ENCODE data around the gene SBF2. TPM values are rescaled to one million over a fixed set of nuclear protein-coding genes. Genes with fewer than 3 reads are reported as not detected.

The SBF2 gene
- total and polyA plus RNA-seq, 2 donors (not counting 1 experiment from before 2014, with no cell fraction given) = 5.6 to 17.7 TPM

DNA sequence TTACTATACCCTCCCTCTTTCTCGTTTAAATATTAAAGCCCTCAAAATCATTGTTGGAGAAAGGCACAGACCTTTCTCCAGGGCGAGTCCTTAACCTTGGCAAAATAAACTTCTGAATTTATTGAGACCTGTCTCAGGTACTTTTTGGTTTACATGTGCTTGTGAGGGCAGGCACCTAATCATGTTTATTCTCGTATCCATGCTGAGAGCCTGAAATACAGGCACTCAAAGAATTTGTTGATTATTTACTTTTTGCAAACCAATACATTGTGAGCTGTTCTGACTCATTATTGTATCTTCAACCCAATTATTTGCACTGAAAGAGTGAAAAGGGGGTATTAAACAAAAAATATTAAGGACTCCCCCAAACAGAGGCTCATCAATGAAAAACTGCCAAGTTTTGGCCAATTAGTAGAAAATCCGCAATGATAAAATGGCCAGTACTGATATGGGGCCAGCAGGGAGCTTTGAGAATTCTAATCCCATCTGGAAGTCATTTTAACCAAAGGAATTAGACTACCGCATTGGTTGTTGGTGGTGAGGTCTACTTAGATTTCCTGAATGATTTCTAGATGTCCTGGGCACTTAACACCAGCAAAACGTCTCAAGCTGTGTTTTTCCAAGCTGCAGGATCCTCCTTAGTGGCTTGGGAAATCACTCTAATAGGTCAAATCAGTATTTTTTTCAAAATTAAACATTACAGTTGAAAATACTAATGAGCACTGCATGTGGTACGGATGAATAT is 472.8 kb downstream of the SBF2 start:
- TF ChIP-seq, protein P1, sequence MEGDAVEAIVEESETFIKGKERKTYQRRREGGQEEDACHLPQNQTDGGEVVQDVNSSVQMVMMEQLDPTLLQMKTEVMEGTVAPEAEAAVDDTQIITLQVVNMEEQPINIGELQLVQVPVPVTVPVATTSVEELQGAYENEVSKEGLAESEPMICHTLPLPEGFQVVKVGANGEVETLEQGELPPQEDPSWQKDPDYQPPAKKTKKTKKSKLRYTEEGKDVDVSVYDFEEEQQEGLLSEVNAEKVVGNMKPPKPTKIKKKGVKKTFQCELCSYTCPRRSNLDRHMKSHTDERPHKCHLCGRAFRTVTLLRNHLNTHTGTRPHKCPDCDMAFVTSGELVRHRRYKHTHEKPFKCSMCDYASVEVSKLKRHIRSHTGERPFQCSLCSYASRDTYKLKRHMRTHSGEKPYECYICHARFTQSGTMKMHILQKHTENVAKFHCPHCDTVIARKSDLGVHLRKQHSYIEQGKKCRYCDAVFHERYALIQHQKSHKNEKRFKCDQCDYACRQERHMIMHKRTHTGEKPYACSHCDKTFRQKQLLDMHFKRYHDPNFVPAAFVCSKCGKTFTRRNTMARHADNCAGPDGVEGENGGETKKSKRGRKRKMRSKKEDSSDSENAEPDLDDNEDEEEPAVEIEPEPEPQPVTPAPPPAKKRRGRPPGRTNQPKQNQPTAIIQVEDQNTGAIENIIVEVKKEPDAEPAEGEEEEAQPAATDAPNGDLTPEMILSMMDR (IDR thresholded peaks at IDR 0.05) = no peak
- no peak for TF ChIP-seq EZH2 (IDR thresholded peaks at IDR 0.05; ENCODE audit: borderline replicate concordance, insufficient read depth, low read depth, low read length, poor library complexity, severe bottlenecking)
- ChIA-PET CTCF (interaction anchor here (1.1 kb wide), 1 partner anchor 20 kb away, joined by 3 read pairs; no protein-coding TSS in a partner anchor), POLR2A (no interaction called here)
- H3K9me3 ChIP-seq (ENCODE audit: control extremely low read depth in 1 of 3, control insufficient read depth in 2 of 3, insufficient read depth in 1 of 3, low read length in 2 of 3) = no peaks in the 10 kb centered on the region
- H3K27ac ChIP-seq (ENCODE audit: low read length in 2 of 2) = no peak overlapping the region
- no peaks in the 10 kb centered on the region for H3K36me3 ChIP-seq (replicated peaks in 1 of 2; ENCODE audit: control extremely low read depth in 1 of 2, control insufficient read depth in 1 of 2, extremely low read depth in 1 of 2, insufficient read depth in 2 of 2, low read length in 1 of 2)
- no peak overlapping the region for H3K4me2 ChIP-seq (replicated peaks; ENCODE audit: low read depth, low read length, poor library complexity, severe bottlenecking)
- no peaks in the 10 kb centered on the region for H3K27me3 ChIP-seq (replicated peaks in 1 of 4; ENCODE audit: control extremely low read depth in 1 of 4, control insufficient read depth in 3 of 4, insufficient read depth in 4 of 4, low read length in 3 of 4)
- Mint-ChIP-seq H3K9me3 (ENCODE audit: insufficient read depth) (no peaks in the 10 kb centered on the region), H3K4me3 (no peak overlapping the region), H3K4me1 (no peaks in the 10 kb centered on the region), H3K27me3 (no peaks in the 10 kb centered on the region), H3K27ac (no peak overlapping the region)
- H3K9ac ChIP-seq (ENCODE audit: low read length) = no peak overlapping the region
- H3K4me1 ChIP-seq (ENCODE audit: control insufficient read depth in 2 of 2, insufficient read depth in 2 of 2, low read length in 2 of 2) = no peaks in the 10 kb centered on the region
- H3K4me3 ChIP-seq (ENCODE audit: control extremely low read depth in 1 of 5, extremely low read depth in 1 of 5, insufficient read depth in 1 of 5, low read depth in 2 of 5, low read length in 4 of 5) = no peak overlapping the region
- H4K20me1 ChIP-seq (ENCODE audit: control insufficient read depth, insufficient read depth, low read length, poor library complexity, severe bottlenecking) = no peaks in the 10 kb centered on the region
- 100% methylated on average over 1 of the region's 7 CpGs for WGBS (ENCODE audit: insufficient coverage)
- DNase-seq = no peak
- intact Hi-C loops (cut with micrococcal nuclease) = no loop called here
- ATAC-seq (ENCODE audit: low read depth) = no peak
- H3K79me2 ChIP-seq (ENCODE audit: control insufficient read depth, insufficient read depth, low read length) = no peaks in the 10 kb centered on the region
- no peak overlapping the region for H2AFZ ChIP-seq (ENCODE audit: insufficient read depth, low read depth, low read length, poor library complexity, severe bottlenecking)

DNA sequence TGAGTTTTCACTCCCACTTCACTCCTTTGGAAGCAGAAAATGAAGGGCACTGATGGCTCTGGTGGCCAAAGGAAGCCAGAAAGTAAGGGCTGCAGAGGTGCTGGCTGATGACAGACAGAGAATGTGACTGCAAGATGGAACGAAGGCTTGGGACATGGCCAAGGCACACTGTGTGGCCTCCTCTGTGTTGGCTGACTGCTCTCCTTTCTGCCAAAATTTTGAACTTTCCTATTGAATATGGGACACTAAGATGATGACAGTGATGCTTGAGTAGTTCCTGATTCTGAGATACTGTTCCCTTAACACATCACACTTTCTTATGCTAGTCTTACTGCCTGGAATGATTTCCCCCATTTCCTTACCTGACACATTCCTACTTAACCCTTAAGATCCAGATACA is 473.8 kb downstream of the SBF2 start:
- H3K36me3 ChIP-seq (replicated peaks in 1 of 2; ENCODE audit: control extremely low read depth in 1 of 2, control insufficient read depth in 1 of 2, extremely low read depth in 1 of 2, insufficient read depth in 2 of 2, low read length in 1 of 2) = no peaks in the 10 kb centered on the region
- Mint-ChIP-seq H3K27ac (no peak overlapping the region), H3K4me3 (no peak overlapping the region), H3K27me3 (no peaks in the 10 kb centered on the region), H3K9me3 (ENCODE audit: insufficient read depth) (no peaks in the 10 kb centered on the region), H3K4me1 (no peaks in the 10 kb centered on the region)
- POLR2A ChIA-PET = no interaction called here
- H3K4me3 ChIP-seq (ENCODE audit: control extremely low read depth in 1 of 5, extremely low read depth in 1 of 5, insufficient read depth in 1 of 5, low read depth in 2 of 5, low read length in 4 of 5) = no peak overlapping the region
- TF ChIP-seq, protein P1 (IDR thresholded peaks at IDR 0.05) = no peak
- TF ChIP-seq EZH2 (IDR thresholded peaks at IDR 0.05; ENCODE audit: borderline replicate concordance, insufficient read depth, low read depth, low read length, poor library complexity, severe bottlenecking) = no peak
- WGBS (ENCODE audit: insufficient coverage) = 100% methylated on average over 1 of the region's 1 CpG
- H3K79me2 ChIP-seq (ENCODE audit: control insufficient read depth, insufficient read depth, low read length) = no peaks in the 10 kb centered on the region
- CTCF ChIA-PET = no interaction called here
- intact Hi-C loops (cut with micrococcal nuclease) = no loop called here
- ATAC-seq (ENCODE audit: low read depth) (no peak), DNase-seq (no peak)
- H3K27ac ChIP-seq (ENCODE audit: low read length in 2 of 2) = no peak overlapping the region
- no peak overlapping the region for H3K4me2 ChIP-seq (replicated peaks; ENCODE audit: low read depth, low read length, poor library complexity, severe bottlenecking)
- no peak overlapping the region for H3K9ac ChIP-seq (ENCODE audit: low read length)
- no peaks in the 10 kb centered on the region for H4K20me1 ChIP-seq (ENCODE audit: control insufficient read depth, insufficient read depth, low read length, poor library complexity, severe bottlenecking)
- H3K27me3 ChIP-seq (replicated peaks in 1 of 4; ENCODE audit: control extremely low read depth in 1 of 4, control insufficient read depth in 3 of 4, insufficient read depth in 4 of 4, low read length in 3 of 4) = no peaks in the 10 kb centered on the region
- no peaks in the 10 kb centered on the region for H3K4me1 ChIP-seq (ENCODE audit: control insufficient read depth in 2 of 2, insufficient read depth in 2 of 2, low read length in 2 of 2)
- no peaks in the 10 kb centered on the region for H3K9me3 ChIP-seq (ENCODE audit: control extremely low read depth in 1 of 3, control insufficient read depth in 2 of 3, insufficient read depth in 1 of 3, low read length in 2 of 3)
- no peak overlapping the region for H2AFZ ChIP-seq (ENCODE audit: insufficient read depth, low read depth, low read length, poor library complexity, severe bottlenecking)

All from B cell (primary cell).